LNCaP clone FGC (cell line): ENCODE results near the gene UBE2M.

ENCODE experiments used
- DNase-seq: peaks from one replicate; pipeline ENCODE4 v3.0.0-alpha.2; 2011; ENCODE audit warnings: low read depth
- H3K4me3 ChIP-seq: 2 replicates; pipeline ENCODE4 v1.5.1; 2011; ENCODE audit warnings: mild to moderate bottlenecking, low read depth, low read length, control low read depth
- CTCF ChIP-seq: IDR thresholded peaks from 2 replicates; pipeline ENCODE4 v1.5.1; 2012; ENCODE audit warnings: mild to moderate bottlenecking; ENCODE audit not compliant: control insufficient read depth, insufficient read depth; ENCODE audit errors: extremely low read depth

Gene UBE2M

GRCh38 chr19:58560921-58561320, 2.5 kb upstream of the UBE2M start:
- no peak for TF ChIP-seq CTCF
- no peak overlapping the region for H3K4me3 ChIP-seq
- no peak for DNase-seq

- TF ChIP-seq CTCF, result no peak
- no peak for DNase-seq
- peak overlapping the region; percentile 93 for H3K4me3 ChIP-seq
These were observed 1.8 kb upstream of the UBE2M start for GRCh38 chr19:58560007-58560887.

- peak; percentile 79 for DNase-seq
- peak overlapping the region; percentile 93 for H3K4me3 ChIP-seq
- TF ChIP-seq CTCF, result no peak
These were observed 1.0 kb upstream of the UBE2M start for GRCh38 chr19:58559275-58560006.

- peak; percentile 94 for DNase-seq
- H3K4me3 ChIP-seq, result peak overlapping the region; percentile 93
- no peak for TF ChIP-seq CTCF
These were observed 338 bp upstream of the UBE2M start for GRCh38 chr19:58558623-58559274.

GRCh38 chr19:58557221-58558065, 968 bp downstream of the UBE2M start:
- peak overlapping the region; percentile 98 for H3K4me3 ChIP-seq
- no peak for DNase-seq
- no peak for TF ChIP-seq CTCF

GRCh38 chr19:58556622-58557220, 1.7 kb downstream of the UBE2M start:
- no peak for TF ChIP-seq CTCF
- DNase-seq, result no peak
- peak overlapping the region; percentile 98 for H3K4me3 ChIP-seq
